ENCODE measurements around the gene LRRC47. TPM values are rescaled to one million over a fixed set of nuclear protein-coding genes. Genes with fewer than 3 reads are reported as not detected.

LRRC47 gene
- total RNA-seq, 1 donor, result 22.9 TPM

GRCh38 chr1:3795453-3796214 is 664 bp downstream of the LRRC47 start:
- H3K4me3 ChIP-seq (ENCODE audit: low read depth, low read length), result peak overlapping the region; percentile 88
- DNase-seq (ENCODE audit: low read depth), result no peak
- no peak for TF ChIP-seq CTCF (IDR thresholded peaks at IDR 0.05; ENCODE audit: insufficient read depth, low read length)

- no peak for DNase-seq (ENCODE audit: low read depth)
- no peak overlapping the region for H3K4me3 ChIP-seq (ENCODE audit: low read depth, low read length)
- no peak for TF ChIP-seq CTCF (IDR thresholded peaks at IDR 0.05; ENCODE audit: insufficient read depth, low read length)
These were observed 5.3 kb downstream of the LRRC47 start for GRCh38 chr1:3790952-3791351.

GRCh38 chr1:3790500-3790923 is 5.8 kb downstream of the LRRC47 start:
- H3K4me3 ChIP-seq (ENCODE audit: low read depth, low read length), result no peak overlapping the region
- no peak for DNase-seq (ENCODE audit: low read depth)
- no peak for TF ChIP-seq CTCF (IDR thresholded peaks at IDR 0.05; ENCODE audit: insufficient read depth, low read length)

- DNase-seq (ENCODE audit: low read depth), result no peak
- TF ChIP-seq CTCF (IDR thresholded peaks at IDR 0.05; ENCODE audit: insufficient read depth, low read length), result no peak
These were observed 6.6 kb downstream of the LRRC47 start for GRCh38 chr1:3789421-3790300.

GRCh38 chr1:3788756-3789420 is 7.4 kb downstream of the LRRC47 start:
- no peak overlapping the region for H3K4me3 ChIP-seq (ENCODE audit: low read depth, low read length)
- no peak for DNase-seq (ENCODE audit: low read depth)
- TF ChIP-seq CTCF (IDR thresholded peaks at IDR 0.05; ENCODE audit: insufficient read depth, low read length), result no peak

More at GRCh38 chr1:3789421-3790300, 6.6 kb downstream of the LRRC47 start:
- H3K4me3 ChIP-seq (ENCODE audit: low read depth, low read length), result no peak overlapping the region

- H3K4me3 ChIP-seq (ENCODE audit: low read depth, low read length), result no peak overlapping the region
- no peak for TF ChIP-seq CTCF (IDR thresholded peaks at IDR 0.05; ENCODE audit: insufficient read depth, low read length)
- DNase-seq (ENCODE audit: low read depth), result no peak
These were observed 8.3 kb downstream of the LRRC47 start for GRCh38 chr1:3787745-3788605.
